Neural cell (in vitro differentiated cells): ENCODE data around the gene HERC2. TPM values are rescaled to one million over a fixed set of nuclear protein-coding genes. Genes with fewer than 3 reads are reported as not detected.

Experiments used
- H2AFZ ChIP-seq: fragments of 200-600, 300-800 bp; sonication (generic), shearing (Covaris generic); 2 replicates; pipeline ENCODE4 v1.6.0; 2014; ENCODE audit warnings: low read depth, mild to moderate bottlenecking, antibody characterized with exemption, low read length, moderate library complexity
- H3F3A ChIP-seq: fragments of 200-600 bp; shearing (Covaris generic); 2 replicates; pipeline ENCODE4 v1.6.1; 2016; ENCODE audit warnings: mild to moderate bottlenecking, moderate library complexity, mixed read lengths, antibody characterized with exemption, low read length; ENCODE audit not compliant: insufficient read depth, poor library complexity, severe bottlenecking
- H3K27ac ChIP-seq: fragments of 200-600, 300-800 bp; sonication (generic), shearing (Covaris generic); 2 replicates; pipeline ENCODE4 v1.5.1; 2014; ENCODE audit warnings: mild to moderate bottlenecking, low read length, moderate library complexity
- H3K27me3 ChIP-seq: fragments of 300-800, 200-600 bp; sonication (generic), shearing (Covaris generic); 2 replicates; pipeline ENCODE4 v1.6.0; 2014; ENCODE audit warnings: mild to moderate bottlenecking, low read depth, low read length, moderate library complexity; ENCODE audit not compliant: insufficient read depth
- H3K36me3 ChIP-seq: fragments of 300-800, 200-600 bp; sonication (generic), shearing (Covaris generic); 2 replicates; pipeline ENCODE4 v1.5.1; 2014; ENCODE audit warnings: mild to moderate bottlenecking, antibody characterized with exemption, low read length, moderate library complexity; ENCODE audit not compliant: insufficient read depth
- H3K4me2 ChIP-seq: fragments of 300-800, 200-600 bp; sonication (generic), shearing (Covaris generic); 2 replicates; pipeline ENCODE4 v1.6.0; 2014; ENCODE audit warnings: mild to moderate bottlenecking, low read length
- H3K4me3 ChIP-seq: fragments of 300-800, 200-600 bp; sonication (generic), shearing (Covaris generic); 2 replicates; pipeline ENCODE4 v1.5.1; 2014; ENCODE audit warnings: mild to moderate bottlenecking, low read length, moderate library complexity
- H3K79me2 ChIP-seq: fragments of 200-600 bp; shearing (Covaris generic); replicated peaks from 2 replicates; pipeline ENCODE4 v1.6.0; 2014; ENCODE audit warnings: mild to moderate bottlenecking, low read length, moderate library complexity; ENCODE audit not compliant: insufficient read depth
- H3K9ac ChIP-seq: fragments of 300-800, 200-600 bp; sonication (generic), shearing (Covaris generic); 2 replicates; pipeline ENCODE4 v1.6.1; 2016; ENCODE audit warnings: mild to moderate bottlenecking, low read length, mixed read lengths
- H3K9me2 ChIP-seq: fragments of 200-600 bp; shearing (Covaris generic); 2 replicates; pipeline ENCODE4 v1.6.1; 2016; ENCODE audit warnings: mild to moderate bottlenecking, low read length, mixed read lengths; ENCODE audit not compliant: insufficient read depth
- H3K9me3 ChIP-seq: fragments of 200-600, 300-800 bp; sonication (generic), shearing (Covaris generic); 2 replicates; pipeline ENCODE4 v1.6.1; 2016; ENCODE audit warnings: mild to moderate bottlenecking, mixed run types, low read length, moderate library complexity, mixed read lengths
- H4K20me1 ChIP-seq: fragments of 200-600 bp; shearing (Covaris generic); 2 replicates; pipeline ENCODE4 v1.6.1; 2016; ENCODE audit warnings: mild to moderate bottlenecking, mixed run types; ENCODE audit not compliant: insufficient read depth
- EP300 ChIP-seq: fragments of 450-650 bp; conservative IDR thresholded peaks from 2 replicates; pipeline ENCODE4 v1.6.1; 2014; ENCODE audit warnings: antibody characterized with exemption, mild to moderate bottlenecking, moderate library complexity; ENCODE audit not compliant: poor library complexity, severe bottlenecking
- EZH2 ChIP-seq: fragments of 200-600, 300-800 bp; shearing (Covaris generic), sonication (generic); IDR thresholded peaks from 2 replicates; pipeline ENCODE4 v1.6.1; 2014; ENCODE audit warnings: antibody characterized with exemption, low read length, borderline replicate concordance, mild to moderate bottlenecking; ENCODE audit not compliant: insufficient read depth, poor library complexity, severe bottlenecking
- MXI1 ChIP-seq: fragments of 450-650 bp; conservative IDR thresholded peaks from 2 replicates; pipeline ENCODE4 v1.6.1; 2014; ENCODE audit warnings: antibody characterized with exemption, mild to moderate bottlenecking; ENCODE audit not compliant: poor library complexity, severe bottlenecking
- POLR2AphosphoS5 ChIP-seq: IDR thresholded peaks from 2 replicates; pipeline ENCODE4 v1.6.1; 2012
- RAD21 ChIP-seq: fragments of 450-650 bp; conservative IDR thresholded peaks from 2 replicates; pipeline ENCODE4 v1.6.1; 2014; ENCODE audit warnings: antibody characterized with exemption, mild to moderate bottlenecking, moderate library complexity
- REST ChIP-seq: IDR thresholded peaks from 2 replicates; pipeline ENCODE4 v1.6.1; 2012; ENCODE audit warnings: borderline replicate concordance
- SMC3 ChIP-seq: fragments of 450-650 bp; conservative IDR thresholded peaks from 2 replicates; pipeline ENCODE4 v1.6.1; 2014; ENCODE audit warnings: antibody characterized with exemption, mild to moderate bottlenecking, moderate library complexity; ENCODE audit not compliant: poor library complexity
- TAF1 ChIP-seq: IDR thresholded peaks from 2 replicates; pipeline ENCODE4 v1.6.1; 2012; ENCODE audit warnings: low read depth
- polyA plus RNA-seq: library from polyadenylated mRNA; depleted of rRNA; stranded (reverse); fragments of >200 nt; gene quantifications from 2 replicates; pipeline ENCODE4 v1.2.3, GENCODE V29; 2014
- TF ChIP-seq, protein P1 (sequence below): fragments of 450-650 bp; IDR thresholded peaks from 2 replicates; pipeline ENCODE4 v1.5.1; 2014; ENCODE audit warnings: antibody characterized with exemption, mild to moderate bottlenecking, moderate library complexity; ENCODE audit not compliant: poor library complexity, severe bottlenecking

HERC2 gene
- polyA plus RNA-seq, 1 donor from 2014 or later: 47.3 TPM

DNA sequence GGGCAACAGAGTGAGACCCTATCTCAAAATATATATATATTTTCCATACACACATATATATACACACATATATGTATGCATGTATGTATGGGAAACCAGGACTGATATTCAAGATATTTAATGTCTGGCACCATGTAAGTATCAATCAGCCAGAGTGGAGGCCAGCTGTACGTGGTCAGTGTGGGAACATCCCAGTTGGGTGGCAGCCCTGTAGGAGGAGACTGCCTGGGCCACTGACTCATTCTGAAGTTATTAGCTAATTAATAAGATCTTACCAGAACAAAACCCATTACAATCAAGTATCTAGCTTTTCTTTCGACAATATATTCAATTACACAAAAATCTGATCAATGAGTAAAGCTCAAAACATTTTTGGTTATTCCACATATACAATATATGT, 137.8 kb downstream of the HERC2 start:
- no peaks in the 10 kb centered on the region for H3K79me2 ChIP-seq
- H3F3A ChIP-seq: no peaks in the 10 kb centered on the region
- no peak overlapping the region for H3K27ac ChIP-seq
- H3K9me3 ChIP-seq: no peaks in the 10 kb centered on the region
- no peak overlapping the region for H3K4me2 ChIP-seq
- H3K9ac ChIP-seq: no peak overlapping the region
- H3K27me3 ChIP-seq: no peaks in the 10 kb centered on the region
- no peaks in the 10 kb centered on the region for H3K9me2 ChIP-seq
- no peak for TF ChIP-seq RAD21
- TF ChIP-seq MXI1: no peak
- no peak for TF ChIP-seq TAF1
- TF ChIP-seq EZH2: no peak
- TF ChIP-seq REST: no peak
- no peak for TF ChIP-seq SMC3
- TF ChIP-seq, protein P1, sequence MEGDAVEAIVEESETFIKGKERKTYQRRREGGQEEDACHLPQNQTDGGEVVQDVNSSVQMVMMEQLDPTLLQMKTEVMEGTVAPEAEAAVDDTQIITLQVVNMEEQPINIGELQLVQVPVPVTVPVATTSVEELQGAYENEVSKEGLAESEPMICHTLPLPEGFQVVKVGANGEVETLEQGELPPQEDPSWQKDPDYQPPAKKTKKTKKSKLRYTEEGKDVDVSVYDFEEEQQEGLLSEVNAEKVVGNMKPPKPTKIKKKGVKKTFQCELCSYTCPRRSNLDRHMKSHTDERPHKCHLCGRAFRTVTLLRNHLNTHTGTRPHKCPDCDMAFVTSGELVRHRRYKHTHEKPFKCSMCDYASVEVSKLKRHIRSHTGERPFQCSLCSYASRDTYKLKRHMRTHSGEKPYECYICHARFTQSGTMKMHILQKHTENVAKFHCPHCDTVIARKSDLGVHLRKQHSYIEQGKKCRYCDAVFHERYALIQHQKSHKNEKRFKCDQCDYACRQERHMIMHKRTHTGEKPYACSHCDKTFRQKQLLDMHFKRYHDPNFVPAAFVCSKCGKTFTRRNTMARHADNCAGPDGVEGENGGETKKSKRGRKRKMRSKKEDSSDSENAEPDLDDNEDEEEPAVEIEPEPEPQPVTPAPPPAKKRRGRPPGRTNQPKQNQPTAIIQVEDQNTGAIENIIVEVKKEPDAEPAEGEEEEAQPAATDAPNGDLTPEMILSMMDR: no peak
- TF ChIP-seq POLR2AphosphoS5: no peak
- no peak for TF ChIP-seq EP300
- no peak overlapping the region for H3K4me3 ChIP-seq
- H2AFZ ChIP-seq: no peak overlapping the region
- no peaks in the 10 kb centered on the region for H4K20me1 ChIP-seq
- H3K36me3 ChIP-seq: peaks cover 18% of the 10 kb centered on the region

GRCh38 chr15:28182731-28183130, 139.2 kb downstream of the HERC2 start:
- H3K27me3 ChIP-seq: no peaks in the 10 kb centered on the region
- H3K4me3 ChIP-seq: no peak overlapping the region

More at GRCh38 chr15:28182731-28183130, 139.2 kb downstream of the HERC2 start:
- H3K79me2 ChIP-seq: no peaks in the 10 kb centered on the region
- no peak overlapping the region for H3K4me2 ChIP-seq
- no peaks in the 10 kb centered on the region for H3F3A ChIP-seq
- peaks cover 20% of the 10 kb centered on the region for H3K36me3 ChIP-seq
- H3K27ac ChIP-seq: no peak overlapping the region
- TF ChIP-seq TAF1: no peak
- TF ChIP-seq SMC3: no peak
- TF ChIP-seq REST: no peak
- TF ChIP-seq, protein P1: no peak
- no peak overlapping the region for H2AFZ ChIP-seq
- H3K9me2 ChIP-seq: no peaks in the 10 kb centered on the region
- H3K9ac ChIP-seq: no peak overlapping the region
- no peaks in the 10 kb centered on the region for H4K20me1 ChIP-seq
- no peaks in the 10 kb centered on the region for H3K9me3 ChIP-seq
